ENCODE measurements around the gene ENTPD3.

- TF ChIP-seq, protein P1, sequence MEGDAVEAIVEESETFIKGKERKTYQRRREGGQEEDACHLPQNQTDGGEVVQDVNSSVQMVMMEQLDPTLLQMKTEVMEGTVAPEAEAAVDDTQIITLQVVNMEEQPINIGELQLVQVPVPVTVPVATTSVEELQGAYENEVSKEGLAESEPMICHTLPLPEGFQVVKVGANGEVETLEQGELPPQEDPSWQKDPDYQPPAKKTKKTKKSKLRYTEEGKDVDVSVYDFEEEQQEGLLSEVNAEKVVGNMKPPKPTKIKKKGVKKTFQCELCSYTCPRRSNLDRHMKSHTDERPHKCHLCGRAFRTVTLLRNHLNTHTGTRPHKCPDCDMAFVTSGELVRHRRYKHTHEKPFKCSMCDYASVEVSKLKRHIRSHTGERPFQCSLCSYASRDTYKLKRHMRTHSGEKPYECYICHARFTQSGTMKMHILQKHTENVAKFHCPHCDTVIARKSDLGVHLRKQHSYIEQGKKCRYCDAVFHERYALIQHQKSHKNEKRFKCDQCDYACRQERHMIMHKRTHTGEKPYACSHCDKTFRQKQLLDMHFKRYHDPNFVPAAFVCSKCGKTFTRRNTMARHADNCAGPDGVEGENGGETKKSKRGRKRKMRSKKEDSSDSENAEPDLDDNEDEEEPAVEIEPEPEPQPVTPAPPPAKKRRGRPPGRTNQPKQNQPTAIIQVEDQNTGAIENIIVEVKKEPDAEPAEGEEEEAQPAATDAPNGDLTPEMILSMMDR (IDR thresholded peaks at IDR 0.05) = no peak
- TF ChIP-seq POLR2A (IDR thresholded peaks at IDR 0.05) = no peak
Observed at GRCh38 chr3:40477666-40478065, 90.7 kb downstream of the ENTPD3 start.
